GM21786 (cell line): ENCODE data around the gene GRIA4.
"Not testable (repeated sequence)": the region's sequence is repeated elsewhere in the genome, so short reads cannot be mapped to it uniquely, and the experiment has no call there.

Source experiments
- ATAC-seq: cut with Tn5 transposase; IDR thresholded peaks from one replicate; pipeline ENCODE4 v1.9.1; 2021; ENCODE audit not compliant: unreplicated experiment

Gene GRIA4

DNA sequence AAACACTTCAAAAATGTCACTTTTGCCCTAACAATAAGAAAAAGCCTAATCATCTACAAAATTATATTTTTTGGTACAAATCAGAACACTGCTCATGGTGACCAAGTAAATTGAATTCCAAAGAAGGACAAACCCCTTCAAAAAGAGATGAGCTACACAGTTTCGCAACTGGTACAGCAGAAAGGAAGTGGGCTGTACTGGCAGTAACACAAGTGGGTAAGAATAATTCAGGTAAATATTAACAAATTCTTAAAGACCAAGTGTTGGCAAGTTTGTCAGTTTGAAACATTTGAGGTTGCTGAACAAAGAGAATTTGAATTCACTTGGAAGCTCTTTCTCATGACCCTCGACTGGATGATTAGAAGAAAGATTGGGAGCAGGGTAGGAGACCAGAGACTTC is 376.7 kb downstream of the GRIA4 start:
- peak; percentile 61 for ATAC-seq

DNA sequence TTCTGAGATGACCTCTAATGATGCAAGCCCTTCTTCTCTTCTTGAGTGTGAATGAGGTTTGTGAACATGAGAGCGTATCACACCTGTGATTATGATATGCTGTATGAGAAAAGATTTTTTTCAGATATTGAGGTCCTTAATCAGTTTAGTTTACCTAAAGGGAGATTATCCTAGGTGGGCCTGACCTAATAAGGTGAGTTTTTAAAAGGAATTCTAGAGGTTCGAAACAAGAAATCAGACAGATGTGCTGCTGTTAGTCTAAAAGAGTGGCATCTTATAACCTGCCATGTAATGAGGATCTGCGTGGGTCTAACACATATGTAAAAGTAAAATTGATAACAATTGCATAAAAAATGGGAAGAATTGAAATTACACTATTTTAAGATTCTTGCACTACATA is 378.3 kb downstream of the GRIA4 start:
- no peak for ATAC-seq

DNA sequence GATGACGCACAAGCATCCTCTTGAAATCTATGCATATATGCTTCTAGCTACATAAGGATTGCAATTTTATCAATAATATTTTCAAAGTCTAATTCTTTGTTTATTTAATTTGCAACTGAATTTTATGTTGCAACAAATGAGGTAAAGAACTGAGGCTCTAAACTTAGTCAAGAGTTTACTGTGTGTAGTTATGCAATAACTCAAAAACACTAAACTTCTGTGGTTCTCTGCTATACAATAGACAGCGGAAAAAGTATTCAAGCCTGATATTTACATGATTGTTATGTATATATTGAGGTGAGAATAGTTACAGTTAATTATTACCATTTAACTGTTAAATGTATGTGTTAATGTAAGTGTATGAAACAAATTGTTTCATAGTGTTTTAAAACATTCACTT is 379.3 kb downstream of the GRIA4 start:
- ATAC-seq, result no peak

DNA sequence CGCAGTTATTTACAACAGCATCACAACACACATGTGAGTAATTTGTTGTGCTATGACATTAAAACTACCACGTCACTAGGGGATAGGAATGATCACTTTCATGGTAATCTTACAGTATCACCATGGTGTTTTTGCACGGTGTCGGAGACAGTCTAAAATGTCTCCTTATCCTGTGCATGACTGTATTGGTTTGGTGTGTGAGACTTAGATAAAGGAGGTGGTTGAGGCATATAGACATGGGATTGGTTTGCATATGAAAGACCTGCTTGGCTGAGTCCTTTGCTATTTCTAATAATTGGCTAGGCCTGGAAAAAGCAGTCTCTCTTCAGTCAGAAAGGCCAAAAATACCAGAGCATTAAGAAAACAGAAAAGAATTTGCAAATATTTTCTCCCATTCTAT is 382.0 kb downstream of the GRIA4 start:
- ATAC-seq, result no peak

DNA sequence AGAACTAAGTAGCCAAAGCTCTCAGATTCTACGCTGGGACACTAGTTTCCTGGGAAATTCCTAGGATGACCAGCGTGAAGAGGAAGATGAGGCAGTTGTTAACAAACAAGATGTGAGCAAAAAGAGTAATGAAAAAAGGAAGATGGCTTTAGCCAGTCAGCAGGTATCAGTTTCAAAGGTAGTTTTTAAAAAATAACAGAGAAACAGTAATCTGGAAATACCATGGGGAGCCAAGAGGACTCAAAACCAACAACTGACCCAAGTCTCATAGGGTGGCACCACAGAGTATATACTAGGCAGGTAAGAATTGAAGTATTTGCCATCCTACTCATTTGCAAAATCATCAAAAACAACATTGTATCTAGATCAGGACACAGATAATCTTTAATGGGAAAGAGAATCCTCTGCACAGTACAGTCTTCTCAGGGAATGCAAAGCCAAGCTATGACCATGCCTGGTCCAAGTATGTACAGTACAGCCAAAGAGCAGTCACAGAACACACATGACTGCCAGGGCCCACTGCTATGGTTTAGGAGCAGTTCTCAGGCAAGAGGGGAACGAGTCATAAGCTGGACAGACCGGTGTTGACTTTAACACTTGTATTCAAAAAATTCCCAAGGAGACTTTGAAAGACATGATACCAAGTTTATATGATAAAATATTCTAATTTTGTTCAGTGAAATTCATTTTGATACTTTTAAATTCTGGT is 391.6 kb downstream of the GRIA4 start:
- peak; percentile 56 for ATAC-seq

DNA sequence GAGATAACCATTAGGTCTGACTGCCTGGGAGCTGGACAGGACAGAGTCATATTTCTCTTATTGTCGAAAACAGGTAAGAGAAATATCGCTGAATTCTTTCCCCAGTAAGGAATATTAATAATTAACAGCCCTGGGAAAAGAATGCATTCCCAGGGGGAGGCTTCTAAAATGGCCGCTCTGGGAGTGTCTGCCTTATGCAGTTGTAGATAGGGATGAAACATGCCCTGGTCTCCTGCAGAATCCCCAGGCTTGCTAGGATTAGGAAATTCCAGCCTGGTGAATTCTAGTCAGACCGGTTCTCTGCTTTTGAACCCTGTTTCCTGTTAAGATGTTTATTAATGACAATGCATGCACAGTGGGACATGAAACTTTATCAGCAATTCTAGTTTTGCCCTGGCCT is 393.2 kb downstream of the GRIA4 start:
- not testable (repeated sequence) for ATAC-seq

DNA sequence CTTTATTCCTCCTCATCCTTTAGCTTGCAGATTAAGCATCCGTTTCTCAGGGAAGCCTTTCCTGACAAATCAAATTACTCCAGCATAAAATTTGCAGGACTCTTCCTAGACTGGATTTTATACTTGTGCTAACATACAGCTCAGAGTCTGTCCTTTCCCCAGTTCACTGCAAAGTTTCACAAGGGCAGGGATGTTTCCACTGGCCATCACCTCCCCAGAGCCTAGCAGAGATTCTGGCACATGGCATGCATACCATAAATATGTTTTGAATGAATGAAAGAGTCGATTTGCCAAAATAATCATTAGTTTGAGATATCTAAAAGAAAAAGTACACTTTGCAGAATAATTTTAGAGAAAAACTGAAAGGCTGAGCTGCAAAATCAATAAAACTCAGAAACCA is 401.6 kb downstream of the GRIA4 start:
- no peak for ATAC-seq

DNA sequence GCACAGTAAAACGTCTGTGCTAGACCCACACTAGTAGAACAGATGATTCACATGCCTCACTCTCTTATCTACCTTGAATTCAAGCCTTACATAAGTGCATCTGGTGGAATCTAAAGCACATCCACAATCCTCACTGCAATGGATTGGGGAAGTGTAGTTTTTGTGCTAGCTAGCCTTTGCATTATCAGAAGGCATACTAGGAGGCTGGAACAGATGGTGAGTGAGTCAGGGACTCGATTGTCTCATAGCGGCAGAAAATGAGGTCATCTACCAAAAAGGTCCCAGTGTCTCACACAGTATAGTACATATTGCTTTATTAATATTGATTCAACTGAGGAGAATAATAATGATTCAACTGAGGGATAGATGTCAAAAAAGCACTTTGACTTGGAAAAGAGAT is 402.9 kb downstream of the GRIA4 start:
- ATAC-seq, result no peak

DNA sequence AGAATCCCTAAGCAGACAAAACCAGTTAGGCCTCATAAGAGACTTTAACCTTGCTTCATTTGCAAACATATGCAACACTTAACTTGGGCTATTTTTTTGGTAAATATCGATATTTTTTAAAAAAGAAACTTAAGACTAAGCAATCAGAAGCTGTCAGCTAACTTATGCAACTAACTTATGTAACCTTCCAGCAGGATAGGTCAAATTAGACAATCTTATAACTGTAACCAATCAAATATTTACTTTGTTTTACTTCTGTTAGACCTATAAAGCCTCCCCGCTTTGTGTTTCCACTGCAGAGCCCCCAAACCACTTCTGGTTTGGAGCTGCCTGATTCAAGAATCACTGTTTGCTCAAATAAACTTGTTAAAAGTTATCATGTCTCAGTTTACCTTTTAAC is 404.2 kb downstream of the GRIA4 start:
- ATAC-seq, result no peak

DNA sequence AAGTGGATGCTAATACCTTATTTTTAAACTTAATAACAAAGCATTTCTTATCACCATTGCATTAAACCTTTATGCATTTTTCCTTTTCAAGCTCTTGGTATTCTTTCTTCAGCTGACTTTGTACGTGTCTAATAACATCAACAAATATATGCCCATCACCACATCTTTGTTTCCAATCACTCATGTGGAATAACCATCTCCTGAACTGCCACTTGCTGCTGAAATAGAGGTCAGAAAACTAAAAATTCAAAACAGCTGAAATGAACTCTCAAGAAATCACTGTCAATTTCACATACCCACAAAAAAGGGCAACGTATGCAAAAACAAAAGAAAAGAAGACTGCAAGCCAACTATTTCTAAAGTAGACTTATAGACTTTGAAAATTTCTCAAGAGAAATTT is 404.7 kb downstream of the GRIA4 start:
- no peak for ATAC-seq

DNA sequence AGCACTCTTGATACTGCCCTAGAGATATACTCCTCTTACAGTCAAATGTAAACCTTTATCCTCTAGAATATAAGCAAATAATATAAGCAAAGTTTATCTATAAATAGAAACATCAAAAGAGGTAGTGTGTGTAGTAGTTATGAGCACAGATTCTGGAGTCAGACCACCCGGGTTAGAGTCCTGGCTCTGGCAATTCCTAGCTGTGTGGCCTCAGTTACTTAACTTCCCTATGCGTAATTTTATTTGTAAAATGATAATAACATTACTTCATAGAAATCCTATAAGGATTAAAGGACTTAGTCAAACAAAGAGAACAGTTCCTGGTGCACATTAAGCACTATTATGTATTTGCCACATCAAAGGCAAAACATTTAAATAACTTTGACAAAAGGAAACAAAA is 405.2 kb downstream of the GRIA4 start:
- no peak for ATAC-seq

DNA sequence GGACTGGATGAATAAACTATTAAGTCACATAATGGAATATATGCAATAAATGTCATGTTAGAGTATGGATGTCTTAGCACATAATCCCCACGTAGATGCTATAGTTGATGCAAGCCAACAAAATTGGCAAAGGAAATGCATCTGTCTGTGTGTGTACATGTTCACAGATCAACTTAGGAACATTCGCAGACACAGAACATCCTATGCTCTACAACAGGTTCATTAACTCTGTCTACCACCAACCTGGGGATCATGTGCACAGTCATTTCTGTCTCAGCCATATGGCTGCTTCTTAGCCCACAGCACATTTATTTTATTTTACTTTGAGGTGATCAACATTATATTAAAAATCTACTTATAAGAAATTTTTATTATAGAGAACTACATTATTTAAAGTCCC is 407.2 kb downstream of the GRIA4 start:
- no peak for ATAC-seq

DNA sequence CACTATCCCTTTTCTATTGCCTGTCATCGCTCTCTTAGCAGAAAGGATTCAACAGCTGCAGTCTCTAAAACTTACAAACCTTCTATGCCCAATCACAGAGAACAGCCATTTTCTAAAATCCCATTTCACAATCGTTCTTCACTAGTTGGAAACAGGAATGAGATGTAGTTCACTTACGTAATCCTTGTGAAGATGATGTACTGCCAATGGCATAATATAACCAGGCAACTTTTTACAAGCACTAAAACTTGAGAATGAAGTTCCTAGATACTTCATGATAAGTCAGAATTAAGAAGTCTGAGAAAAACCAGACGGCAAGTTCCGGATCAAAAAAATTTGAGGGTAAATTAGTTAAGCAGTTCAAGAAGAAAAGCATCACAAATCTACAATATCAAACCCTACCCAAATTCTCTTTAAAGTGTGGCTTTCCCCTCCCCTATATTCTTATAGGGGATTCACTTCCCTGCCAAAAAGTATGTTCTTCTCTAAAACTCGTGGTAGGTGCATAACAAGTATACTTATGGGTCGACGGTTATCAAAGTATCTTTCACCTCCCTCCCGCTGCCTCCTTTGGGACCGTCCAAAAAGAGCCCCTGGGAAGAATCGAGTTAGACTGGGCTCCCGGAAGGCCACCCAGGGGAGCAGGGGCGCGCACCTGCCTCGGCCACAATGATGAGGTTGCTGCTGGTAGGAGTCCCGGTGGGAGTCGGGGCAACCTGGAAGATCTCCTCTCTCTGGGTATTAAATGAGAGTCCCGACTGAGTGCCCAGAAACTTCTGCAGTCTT is 411.5 kb downstream of the GRIA4 start:
- peak; percentile 6 for ATAC-seq

DNA sequence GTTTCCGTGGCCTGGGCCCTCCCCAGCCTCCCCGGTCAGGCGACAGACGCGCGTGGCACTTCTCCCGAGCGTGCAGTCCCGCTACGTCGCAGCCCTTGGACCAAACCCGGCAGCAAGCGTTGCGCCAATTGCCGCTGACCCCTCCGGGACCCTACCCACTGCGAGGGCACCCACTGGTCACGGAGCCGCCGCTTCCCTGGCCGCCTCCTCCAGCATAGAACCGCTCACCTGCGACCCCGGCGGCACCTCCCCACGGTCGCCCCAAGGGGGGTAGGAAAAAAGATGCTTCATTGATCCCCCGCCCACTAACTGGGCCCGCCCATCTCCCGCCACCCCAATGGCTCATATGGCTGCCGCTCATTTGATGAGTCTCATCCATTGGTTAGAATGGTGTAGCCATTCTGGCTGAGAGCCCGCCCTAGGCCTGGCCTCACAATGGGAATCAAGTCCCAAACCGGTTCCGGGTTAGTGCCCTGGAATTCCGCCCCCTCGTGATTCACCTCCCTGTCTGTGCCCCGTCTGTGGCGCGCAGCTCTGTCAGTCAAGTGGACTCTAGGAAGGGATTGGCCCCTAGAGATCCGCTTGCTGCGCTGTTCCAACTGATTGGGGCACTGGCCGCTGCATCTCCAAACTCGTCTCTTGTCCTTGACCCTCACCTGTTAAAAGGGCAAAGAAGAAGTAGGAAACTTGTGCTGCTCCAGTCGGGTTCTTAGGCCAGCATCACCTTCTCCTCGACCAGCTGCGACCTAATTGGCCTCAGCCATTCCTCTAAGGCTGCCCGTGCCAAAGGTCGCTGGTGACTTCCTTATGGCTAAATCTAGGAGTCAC is 412.3 kb downstream of the GRIA4 start, which contains the start of gene MSANTD4:
TSS of gene MSANTD4 (minus strand) at position 274 of the 828 bp plus-strand sequence. CDS start 11,323 bp downstream, outside the sequence.
- ATAC-seq, result peak; percentile 97

DNA sequence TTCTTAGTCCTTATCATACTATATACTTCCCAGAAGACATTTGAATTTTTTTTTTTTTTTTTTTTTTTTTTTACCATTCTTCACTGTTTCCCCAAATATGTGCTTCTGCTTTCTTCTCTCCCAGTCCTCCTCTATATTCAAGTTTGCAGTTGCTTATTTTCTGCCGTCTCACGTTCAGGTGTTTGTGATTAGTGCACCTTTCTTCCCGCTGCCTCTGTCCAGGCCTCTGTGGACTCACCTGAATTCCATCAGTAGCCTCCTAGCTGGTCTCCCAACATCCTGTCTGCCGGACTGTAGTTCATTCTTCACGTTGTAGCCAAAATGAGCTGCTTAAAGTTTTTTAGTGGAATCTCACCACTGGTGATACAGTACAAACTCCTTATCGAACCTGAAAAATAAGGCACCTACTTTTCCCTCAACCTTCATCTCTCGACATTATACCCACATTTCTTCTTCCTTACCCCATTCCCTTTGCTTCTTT is 413.0 kb downstream of the GRIA4 start:
- ATAC-seq, result no peak

DNA sequence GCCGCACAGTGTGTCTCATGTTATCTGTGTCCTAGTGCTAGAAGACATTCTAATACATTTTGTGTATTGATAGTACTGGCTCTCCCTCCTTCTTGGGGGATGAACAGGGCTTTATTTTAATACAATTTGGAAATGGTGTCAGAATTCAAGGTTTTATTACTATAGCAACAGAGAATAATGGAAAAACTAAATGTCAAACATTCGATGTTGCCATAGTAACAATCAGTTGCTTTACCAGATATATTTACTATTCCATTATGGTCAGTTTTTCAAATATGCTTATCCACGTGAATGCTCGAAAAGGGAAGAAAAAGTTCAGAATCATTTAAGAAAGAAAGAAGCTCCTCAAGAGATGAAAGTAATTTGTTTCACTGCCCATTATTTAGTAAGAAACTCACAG is 420.7 kb downstream of the GRIA4 start:
- ATAC-seq, result no peak

DNA sequence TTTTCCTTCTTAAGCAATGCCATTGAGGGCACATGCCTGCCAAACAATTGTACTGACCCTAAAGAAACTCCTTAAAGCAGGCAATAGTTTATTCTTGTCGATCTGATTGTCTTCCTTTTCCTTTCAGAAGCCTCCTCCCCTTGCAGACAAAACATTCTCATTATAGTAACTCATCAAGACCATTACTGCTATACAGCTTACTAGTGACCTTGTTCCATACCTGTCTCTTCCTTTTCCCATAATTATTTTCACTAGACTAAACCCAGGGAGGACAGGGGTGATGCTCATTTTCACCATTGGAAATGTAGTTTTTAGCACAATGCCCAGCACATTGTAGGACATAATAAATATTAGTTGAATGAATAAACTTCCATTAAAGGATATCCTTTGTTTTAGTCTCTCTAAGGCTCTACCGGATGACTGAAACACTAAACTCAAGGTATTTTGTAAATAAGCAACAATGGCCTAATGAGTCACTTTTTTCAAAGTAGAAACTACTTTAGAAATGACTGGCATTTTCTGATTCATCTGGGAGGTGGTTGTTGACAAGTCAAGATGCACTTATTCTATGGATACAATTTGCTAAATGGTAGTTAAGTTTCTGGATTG is 421.4 kb downstream of the GRIA4 start:
- no peak for ATAC-seq
